ENCODE measurements around the gene TNFAIP8.

TNFAIP8 gene

DNA sequence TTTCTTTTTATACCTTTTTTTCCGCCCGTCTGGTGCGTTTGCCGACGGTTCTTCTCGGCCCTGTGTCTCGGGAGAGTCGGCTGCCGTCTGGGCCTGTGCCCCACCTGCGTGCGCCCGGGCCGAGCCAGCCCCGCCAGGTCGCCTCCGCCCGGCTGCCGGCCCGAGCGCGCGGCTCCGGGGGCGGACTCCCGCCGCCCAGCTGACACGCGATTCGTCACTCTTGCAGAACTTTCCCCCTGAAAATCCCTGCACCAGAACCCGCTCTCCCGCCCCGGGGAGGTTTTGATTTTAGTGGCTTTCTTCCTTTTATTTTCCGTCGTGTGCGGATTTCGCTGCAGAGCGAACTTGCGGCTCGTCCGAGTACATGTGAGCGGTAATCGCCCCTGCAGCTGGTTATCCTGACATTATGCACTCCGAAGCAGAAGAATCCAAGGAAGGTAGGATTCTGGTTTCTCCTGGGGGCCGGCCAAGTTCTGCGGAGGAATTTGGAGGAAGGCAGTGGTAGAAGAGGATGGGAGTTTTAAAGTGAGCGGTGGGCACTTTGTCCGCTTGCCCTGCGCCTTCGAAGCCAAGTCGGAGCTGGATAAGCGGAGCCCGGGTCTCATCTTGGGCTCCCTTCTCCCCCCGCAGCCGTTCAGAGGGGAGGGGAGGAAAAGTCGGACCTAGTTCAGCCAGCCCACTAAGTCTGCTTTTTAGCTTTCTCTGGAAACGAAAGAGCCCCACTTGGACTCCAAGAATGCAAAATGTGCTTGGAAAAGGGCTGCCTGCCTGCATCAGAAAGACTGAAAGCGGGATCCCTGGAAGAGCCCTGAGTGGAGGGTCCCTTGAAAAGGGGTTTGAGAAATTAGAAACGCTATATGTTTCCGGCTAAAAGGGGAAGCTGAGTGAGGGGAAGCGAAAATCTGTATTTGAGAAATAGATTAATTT, at the start of gene TNFAIP8:
TNFAIP8 (plus strand) TSS at position 335 of the 927 bp plus-strand sequence; CDS start at position 407, 72 bp downstream.
- DNase-seq = peak; percentile 14

GRCh38 chr5:119307170-119307569, 48.6 kb upstream of the TNFAIP8 start:
- no peak for DNase-seq

DNA sequence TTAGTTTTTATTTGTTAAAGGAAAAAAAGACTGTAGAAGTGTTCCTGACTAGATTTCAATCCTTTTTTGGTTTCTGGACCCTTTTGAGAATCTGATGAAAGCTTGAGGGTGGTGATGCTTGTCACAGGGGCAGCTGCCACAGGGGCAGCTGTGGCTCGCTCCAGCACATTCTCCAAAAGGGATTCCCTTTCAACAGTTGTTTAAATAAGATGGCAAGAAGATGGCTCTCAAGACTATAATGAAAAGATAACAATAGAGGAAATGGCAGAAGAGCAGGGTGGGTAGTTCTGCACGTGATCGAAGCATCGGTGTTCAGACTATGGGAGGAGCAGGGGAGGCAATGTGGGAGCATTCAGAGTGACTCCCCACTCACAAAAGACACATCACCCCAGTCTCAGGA, 46.5 kb upstream of the TNFAIP8 start:
- DNase-seq = no peak

DNA sequence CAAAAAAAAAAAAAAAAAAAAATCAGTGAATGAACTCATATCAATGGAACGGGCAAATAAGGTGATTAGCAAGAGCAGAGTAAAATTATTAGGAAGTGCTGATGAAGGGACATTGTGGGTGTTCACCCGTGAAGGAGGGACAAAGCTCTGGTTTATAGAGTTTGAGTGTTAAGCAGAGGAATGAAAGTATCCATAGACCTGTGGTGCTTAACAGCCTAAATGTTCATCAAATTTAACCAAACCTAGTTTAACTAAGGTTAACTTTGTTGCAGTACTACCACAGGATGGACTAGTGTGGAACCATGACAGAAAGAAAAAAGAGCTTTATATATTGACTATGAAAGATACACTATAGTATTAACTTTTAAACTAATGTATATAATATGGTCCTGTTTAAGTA, 44.1 kb upstream of the TNFAIP8 start:
- DNase-seq = no peak

GRCh38 chr5:119312403-119312802, 43.4 kb upstream of the TNFAIP8 start:
- DNase-seq = no peak

DNA sequence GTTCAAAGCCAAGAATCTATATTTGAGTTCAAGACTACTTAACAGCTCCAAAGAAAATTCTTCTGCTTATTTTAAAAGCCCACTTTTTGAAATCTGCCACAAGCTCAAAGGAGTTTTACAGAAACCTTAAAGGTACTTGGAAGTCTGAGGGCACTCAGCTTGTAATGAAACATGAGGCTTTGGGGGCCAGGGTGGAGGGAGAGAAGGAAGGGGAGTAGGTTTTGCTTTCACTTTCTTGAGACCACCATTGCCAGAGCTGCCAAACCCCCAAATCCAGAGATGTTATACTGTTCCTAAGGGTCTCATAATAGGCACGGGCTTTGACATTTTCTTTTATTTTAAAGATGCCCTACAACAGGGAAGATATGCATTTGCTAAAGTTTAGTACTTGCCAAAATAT, 42.6 kb upstream of the TNFAIP8 start:
- DNase-seq = no peak

- no peak for DNase-seq
Measured at GRCh38 chr5:119313658-119314605, 41.9 kb upstream of the TNFAIP8 start.

GRCh38 chr5:119315516-119315949, 40.3 kb upstream of the TNFAIP8 start:
- peak; percentile 32 for DNase-seq

GRCh38 chr5:119316086-119316485, 39.7 kb upstream of the TNFAIP8 start:
- DNase-seq = no peak

- no peak for DNase-seq
Measured at GRCh38 chr5:119316906-119317305, 38.9 kb upstream of the TNFAIP8 start.

DNA sequence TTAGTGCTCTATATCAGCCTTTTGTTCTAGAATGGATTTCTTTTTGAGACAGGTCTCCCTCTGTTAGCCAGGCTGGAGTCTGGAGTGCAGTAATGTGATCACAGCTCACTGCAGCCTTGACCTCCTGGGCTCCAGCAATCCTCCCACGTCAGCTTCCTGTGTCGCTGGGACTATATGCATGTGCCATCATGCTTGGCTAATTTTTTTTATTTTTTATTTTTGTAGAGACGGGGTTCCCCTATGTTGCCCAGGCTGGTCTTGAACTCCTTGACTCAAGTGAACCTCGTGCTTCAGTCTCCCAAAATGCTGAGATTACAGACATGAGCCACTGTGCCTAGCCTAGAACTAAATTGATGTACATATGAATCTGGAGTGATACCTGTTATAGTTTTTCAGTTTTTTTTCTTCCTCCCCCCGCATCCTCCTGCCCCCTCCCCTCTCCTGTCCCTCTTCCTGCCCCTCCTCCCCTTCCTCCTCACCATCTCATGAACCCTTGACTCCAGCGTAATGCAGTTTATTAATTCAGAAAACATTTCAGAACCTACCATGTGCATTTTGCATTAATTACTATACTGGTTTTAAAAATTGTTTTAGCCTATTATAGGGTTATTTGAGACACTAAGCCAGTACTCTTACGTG, 37.4 kb upstream of the TNFAIP8 start:
- no peak for DNase-seq

GRCh38 chr5:119319401-119319800, 36.4 kb upstream of the TNFAIP8 start:
- no peak for DNase-seq

DNA sequence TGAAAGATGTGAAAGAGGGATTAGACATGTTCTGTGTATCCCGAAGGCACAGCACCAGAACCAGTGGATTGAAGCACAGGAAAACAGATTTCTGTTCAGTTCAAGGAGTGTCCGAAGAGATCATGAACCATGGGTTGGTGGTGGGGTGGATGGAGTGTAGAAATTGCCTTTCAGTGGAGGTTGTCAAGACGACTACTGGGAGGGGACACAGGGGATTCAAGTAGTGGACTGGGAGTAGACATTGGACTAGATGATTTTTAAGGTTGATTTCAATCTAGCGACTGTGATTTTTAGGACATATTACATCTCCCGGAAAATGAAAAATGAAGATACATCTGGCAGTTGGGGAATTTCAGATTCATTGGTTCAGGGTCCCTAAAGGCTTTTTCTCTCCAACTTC, 35.9 kb upstream of the TNFAIP8 start:
- no peak for DNase-seq

DNA sequence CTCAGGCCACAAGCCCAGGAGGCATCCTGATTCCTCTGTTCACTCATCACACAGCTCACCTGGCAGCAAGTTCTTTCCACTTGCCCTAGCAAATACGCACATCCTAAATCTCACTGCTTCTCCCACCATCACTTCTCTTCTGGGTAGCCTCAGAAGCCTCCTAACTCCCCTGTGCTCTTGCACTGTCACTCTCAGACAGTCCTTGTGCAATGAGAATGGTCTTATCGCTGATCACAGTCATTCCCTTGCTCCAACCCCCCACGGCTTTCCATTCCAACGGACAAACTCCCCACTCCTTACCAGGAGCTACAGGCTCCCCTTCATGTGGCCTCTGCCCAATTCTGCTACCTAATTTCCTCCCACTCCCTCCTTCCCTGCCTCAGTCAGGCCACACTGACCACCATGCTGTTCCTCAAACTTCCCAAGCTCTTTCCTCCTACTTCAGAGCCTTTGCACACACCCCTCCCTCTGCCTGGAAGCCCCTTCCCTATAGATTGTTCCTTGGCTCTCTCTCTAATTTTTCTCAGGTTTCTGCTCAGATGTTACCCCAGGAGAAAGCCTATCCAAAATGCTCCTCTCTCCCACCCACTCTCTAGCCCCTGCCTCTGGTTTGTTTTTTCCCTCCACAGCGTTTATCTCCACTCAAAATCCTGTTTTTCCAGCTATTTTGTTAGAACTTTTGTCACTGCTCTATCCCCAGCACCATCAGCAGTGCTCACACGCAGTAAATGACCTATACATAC, 34.1 kb upstream of the TNFAIP8 start:
- DNase-seq = no peak

DNA sequence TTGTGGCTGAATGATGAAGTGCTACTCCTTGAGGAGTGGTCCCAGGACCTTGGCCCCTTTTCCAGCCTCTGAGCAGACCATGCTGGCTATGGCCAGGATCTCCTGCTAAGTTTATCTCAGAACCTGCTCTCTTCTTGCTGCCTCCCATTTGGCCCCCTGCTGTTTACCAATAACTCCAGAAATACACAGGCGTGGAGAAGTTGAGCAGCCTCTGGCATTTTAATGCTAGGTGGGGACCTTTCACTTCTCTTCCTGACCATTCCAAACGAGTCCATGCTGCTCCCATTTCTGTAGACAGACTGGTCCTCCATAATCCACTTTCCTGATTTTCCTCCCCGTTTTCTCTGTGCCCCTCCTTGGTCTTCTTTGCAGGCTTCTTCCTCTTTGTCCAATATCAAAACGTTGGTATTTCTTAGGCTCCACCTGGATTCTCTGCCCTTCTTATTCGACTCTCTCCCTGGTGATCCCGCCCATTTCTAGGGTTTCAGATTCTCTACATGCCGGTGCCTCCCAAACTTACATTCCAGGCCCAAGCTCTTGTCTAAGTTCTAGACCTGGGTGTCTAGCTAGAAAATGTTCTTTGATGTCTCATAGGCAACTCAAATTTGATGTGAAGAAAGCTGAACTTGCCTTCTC, 33.4 kb upstream of the TNFAIP8 start:
- DNase-seq = no peak

DNA sequence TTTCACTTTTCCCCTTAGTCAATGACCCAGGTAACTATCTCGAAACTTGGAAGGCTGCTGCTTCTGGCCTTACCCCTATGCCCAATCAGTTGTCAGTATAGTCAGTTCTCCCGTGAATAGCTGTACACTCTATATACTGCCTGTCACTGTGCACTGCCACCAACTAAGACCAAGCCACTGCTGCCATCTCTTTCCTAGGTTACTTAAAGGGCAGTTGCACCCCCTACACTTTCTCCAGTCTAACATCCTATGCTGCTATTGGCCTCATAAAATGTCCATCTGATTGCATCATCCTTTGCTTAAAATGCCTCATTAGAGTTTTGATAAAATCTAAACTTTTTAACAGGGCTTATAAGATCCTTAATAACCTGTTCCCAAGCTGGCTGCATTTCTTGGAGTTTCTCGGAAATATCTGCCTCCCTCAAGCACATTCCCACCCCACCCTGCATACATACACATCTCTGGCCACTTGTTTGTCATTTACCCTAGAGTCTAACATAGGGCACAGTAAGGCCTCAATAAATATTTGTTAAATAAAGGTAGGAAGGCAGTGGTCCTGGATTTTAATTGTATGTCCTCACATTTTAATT, 32.8 kb upstream of the TNFAIP8 start:
- DNase-seq = no peak

DNA sequence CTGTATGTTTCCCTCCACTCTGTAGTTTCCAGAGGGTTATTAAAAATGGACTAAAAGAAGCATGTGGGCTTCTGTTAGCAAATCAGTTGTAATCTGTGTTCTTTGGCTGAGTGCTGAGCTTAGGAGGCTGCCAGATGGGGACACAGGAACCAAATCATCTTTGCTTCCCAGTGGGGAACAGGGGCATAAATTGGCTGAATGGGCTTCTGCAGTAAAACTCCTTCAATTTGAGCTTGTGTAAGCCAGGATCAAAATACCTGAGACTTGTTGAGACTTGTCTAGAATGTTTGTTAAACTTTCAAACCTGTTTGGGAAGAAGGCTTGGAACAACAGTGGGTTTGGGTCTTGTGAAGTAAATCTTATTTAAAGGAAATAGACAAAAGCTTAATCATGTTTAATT, 32.2 kb upstream of the TNFAIP8 start:
- DNase-seq = peak; percentile 91

DNA sequence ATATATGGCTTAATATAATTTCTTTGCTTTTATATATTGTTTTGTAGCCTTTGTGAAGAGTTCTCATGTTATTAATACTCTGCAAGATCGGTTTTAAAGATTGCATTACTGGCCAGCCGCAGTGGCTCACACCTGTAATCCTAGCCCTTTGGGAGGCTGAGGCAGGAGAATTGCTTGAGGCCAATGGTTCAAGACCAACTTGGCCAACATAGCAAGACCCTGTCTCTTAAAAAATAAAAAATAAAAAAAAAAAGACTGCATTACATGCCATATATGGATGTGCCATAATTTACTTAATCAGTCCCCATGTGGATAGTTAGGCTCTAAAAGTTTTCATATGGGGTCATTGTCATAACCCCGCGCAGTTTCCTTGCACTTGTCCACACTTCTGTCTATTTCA, 31.0 kb upstream of the TNFAIP8 start:
- DNase-seq = no peak

GRCh38 chr5:119327018-119327417, 28.8 kb upstream of the TNFAIP8 start:
- DNase-seq = no peak

DNA sequence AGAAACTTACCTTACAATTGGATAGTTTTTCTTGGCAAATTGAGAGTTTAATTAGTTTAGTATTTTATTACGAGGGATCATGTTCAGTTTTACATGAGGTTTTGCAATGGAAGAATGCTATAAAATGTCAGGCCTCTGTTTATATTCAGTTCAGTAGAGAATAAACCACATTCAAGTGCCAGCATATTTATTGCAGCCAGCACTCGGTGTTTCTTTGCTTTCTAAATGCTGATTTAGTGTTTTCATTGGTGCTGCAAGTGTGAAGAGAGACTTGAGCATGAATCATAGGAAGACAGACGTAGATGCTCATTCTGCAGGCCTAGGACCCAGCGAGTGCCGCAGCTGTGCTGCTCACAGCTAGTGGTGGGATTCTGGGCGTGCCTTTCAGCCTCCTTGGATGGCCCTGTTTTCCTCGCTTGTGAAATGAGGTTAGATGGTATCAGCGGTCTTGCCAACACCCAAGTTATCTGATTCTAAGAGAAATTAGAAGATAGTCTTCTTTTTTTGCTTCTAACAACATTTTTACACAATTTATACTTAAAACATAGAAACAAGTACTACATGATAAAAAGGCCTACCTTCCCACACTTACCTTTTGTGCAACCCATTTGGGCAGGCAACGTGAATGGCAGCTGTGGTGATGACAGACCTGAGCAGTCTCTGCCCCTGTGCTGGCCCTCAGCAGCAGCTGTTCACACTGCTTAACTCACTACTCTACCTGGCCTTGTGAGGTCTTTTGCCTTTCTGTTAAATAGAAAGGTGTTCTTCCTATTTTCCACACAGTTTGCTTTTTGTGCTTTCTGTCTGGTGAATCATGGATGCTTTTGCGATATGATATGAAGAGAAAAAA, 26.8 kb upstream of the TNFAIP8 start:
- no peak for DNase-seq
